Stimulated activated naive CD8-positive, alpha-beta T cell treated with anti-CD3 and anti-CD28 coated beads, Interleukin-15, Interleukin-2, amounts not matched to agents 100 ng/mL and 50 ng/mL, for 24 hours (primary cell): ENCODE data around the gene ARCN1.

Experiments
- H3K27ac Mint-ChIP-seq: one replicate; pipeline ENCODE4 v1.8.0; 2021; ENCODE audit warnings: mild to moderate bottlenecking, mixed read lengths
- H3K27me3 Mint-ChIP-seq: one replicate; pipeline ENCODE4 v1.8.0; 2021; ENCODE audit warnings: mixed read lengths
- H3K36me3 Mint-ChIP-seq: one replicate; pipeline ENCODE4 v1.8.0; 2021; ENCODE audit warnings: low read depth, mixed read lengths
- H3K4me1 Mint-ChIP-seq: one replicate; pipeline ENCODE4 v1.8.0; 2021; ENCODE audit warnings: low read depth, mixed read lengths
- H3K4me3 Mint-ChIP-seq: one replicate; pipeline ENCODE4 v1.8.0; 2021; ENCODE audit warnings: mild to moderate bottlenecking, mixed read lengths
- H3K9me3 Mint-ChIP-seq: one replicate; pipeline ENCODE4 v1.8.0; 2021; ENCODE audit warnings: mixed read lengths

The ARCN1 gene

GRCh38 chr11:118619444-118620197 is 47.4 kb downstream of the ARCN1 start:
- H3K9me3 Mint-ChIP-seq, result no peaks in the 10 kb centered on the region
- peaks cover 17% of the 10 kb centered on the region for H3K4me1 Mint-ChIP-seq
- no peak overlapping the region for H3K4me3 Mint-ChIP-seq
- H3K36me3 Mint-ChIP-seq, result no peaks in the 10 kb centered on the region
- H3K27ac Mint-ChIP-seq, result peak overlapping the region; percentile 5
- H3K27me3 Mint-ChIP-seq, result peaks cover 16% of the 10 kb centered on the region

DNA sequence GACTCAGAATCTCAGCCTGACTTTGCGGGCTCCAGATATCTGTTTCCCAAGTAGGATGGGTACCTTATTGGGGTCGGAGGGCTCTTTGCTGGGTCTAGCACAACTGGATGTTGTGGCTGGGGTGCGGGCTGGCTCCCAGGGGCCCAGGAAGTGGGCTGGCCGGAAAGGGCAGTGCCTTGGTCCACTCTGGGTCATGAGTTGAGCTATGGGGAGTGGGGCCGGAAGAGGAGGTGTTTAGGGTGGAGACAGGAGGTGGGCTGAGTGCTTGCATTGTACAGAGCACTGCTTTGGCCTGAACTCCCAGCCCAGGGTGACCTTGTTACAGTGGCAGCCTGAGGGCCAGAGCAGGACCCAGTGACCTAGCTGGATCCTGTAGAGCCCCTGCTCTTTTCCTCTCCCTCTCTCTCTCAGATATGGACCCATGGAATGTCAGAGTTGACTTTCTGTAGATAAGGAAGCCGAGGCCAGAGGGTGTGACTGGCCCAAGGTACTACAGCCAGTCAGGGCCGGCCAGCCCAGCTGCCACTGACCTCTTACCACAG is 48.4 kb downstream of the ARCN1 start:
- Mint-ChIP-seq H3K36me3 (no peaks in the 10 kb centered on the region), H3K4me3 (peak overlapping the region; percentile 66), H3K27me3 (peaks cover 16% of the 10 kb centered on the region), H3K4me1 (peaks cover 17% of the 10 kb centered on the region), H3K27ac (peak overlapping the region; percentile 31), H3K9me3 (no peaks in the 10 kb centered on the region)

DNA sequence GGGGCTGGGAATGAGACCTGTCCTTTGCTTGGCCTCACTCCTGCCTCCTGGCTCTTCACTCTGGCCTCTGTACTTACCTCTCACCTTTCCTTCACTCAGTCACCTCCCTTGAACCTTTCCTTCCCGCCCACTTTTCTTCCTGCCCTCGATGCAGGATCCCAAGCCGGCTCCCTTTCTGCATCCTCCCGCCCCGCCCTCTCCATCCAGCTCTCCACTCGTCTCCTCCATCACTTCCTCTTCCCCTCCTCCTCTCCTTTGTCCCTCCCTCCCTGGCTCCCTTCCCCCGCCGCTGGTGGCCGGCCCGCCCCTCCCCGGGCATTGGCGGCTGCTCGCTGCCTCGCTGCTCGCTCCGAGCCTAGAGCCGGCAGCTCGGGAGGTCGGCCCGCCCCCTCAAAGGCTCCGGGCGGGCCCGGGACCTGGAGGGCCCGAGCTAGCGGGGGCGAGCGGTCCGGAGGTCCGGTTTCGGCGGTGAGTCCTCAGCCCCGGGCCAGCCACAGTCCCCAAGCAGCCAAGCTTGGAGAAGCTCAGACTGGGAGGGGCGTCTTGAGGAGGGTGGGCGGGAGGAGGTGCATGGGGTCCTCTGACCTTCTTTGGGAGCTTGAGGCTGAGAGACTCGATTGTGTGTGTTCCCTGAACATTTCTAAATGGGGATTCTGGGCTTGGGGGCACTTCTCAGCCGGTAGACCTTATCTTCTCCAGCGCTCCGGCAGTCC is 49.0 kb downstream of the ARCN1 start:
- peak overlapping the region; percentile 66 for H3K4me3 Mint-ChIP-seq
- H3K27ac Mint-ChIP-seq, result peak overlapping the region; percentile 31
- peaks cover 16% of the 10 kb centered on the region for H3K27me3 Mint-ChIP-seq
- H3K4me1 Mint-ChIP-seq, result peaks cover 17% of the 10 kb centered on the region
- no peaks in the 10 kb centered on the region for H3K9me3 Mint-ChIP-seq
- H3K36me3 Mint-ChIP-seq, result no peaks in the 10 kb centered on the region

- Mint-ChIP-seq H3K27ac (no peak overlapping the region), H3K27me3 (peaks cover 16% of the 10 kb centered on the region)
Observed at GRCh38 chr11:118621784-118622375, 49.7 kb downstream of the ARCN1 start.

GRCh38 chr11:118622376-118623268 is 50.4 kb downstream of the ARCN1 start:
- no peak overlapping the region for H3K27ac Mint-ChIP-seq
- H3K9me3 Mint-ChIP-seq, result no peaks in the 10 kb centered on the region
- peaks cover 17% of the 10 kb centered on the region for H3K4me1 Mint-ChIP-seq
- H3K27me3 Mint-ChIP-seq, result peaks cover 16% of the 10 kb centered on the region
- H3K36me3 Mint-ChIP-seq, result no peaks in the 10 kb centered on the region
- H3K4me3 Mint-ChIP-seq, result no peak overlapping the region

More at GRCh38 chr11:118621784-118622375, 49.7 kb downstream of the ARCN1 start:
- no peaks in the 10 kb centered on the region for H3K9me3 Mint-ChIP-seq
- H3K36me3 Mint-ChIP-seq, result no peaks in the 10 kb centered on the region
- H3K4me3 Mint-ChIP-seq, result peak overlapping the region; percentile 37
- H3K4me1 Mint-ChIP-seq, result peaks cover 17% of the 10 kb centered on the region

GRCh38 chr11:118623269-118623655 is 51.1 kb downstream of the ARCN1 start:
- no peak overlapping the region for H3K4me3 Mint-ChIP-seq
- H3K27ac Mint-ChIP-seq, result no peak overlapping the region
- H3K4me1 Mint-ChIP-seq, result peaks cover 17% of the 10 kb centered on the region
- peaks cover 16% of the 10 kb centered on the region for H3K27me3 Mint-ChIP-seq
- no peaks in the 10 kb centered on the region for H3K36me3 Mint-ChIP-seq
- H3K9me3 Mint-ChIP-seq, result no peaks in the 10 kb centered on the region

- Mint-ChIP-seq H3K36me3 (no peaks in the 10 kb centered on the region), H3K4me1 (peaks cover 13% of the 10 kb centered on the region), H3K9me3 (no peaks in the 10 kb centered on the region), H3K4me3 (no peak overlapping the region), H3K27me3 (peaks cover 11% of the 10 kb centered on the region), H3K27ac (no peak overlapping the region)
Observed at GRCh38 chr11:118625036-118625690, 53.0 kb downstream of the ARCN1 start.

- H3K4me1 Mint-ChIP-seq, result peaks cover 6% of the 10 kb centered on the region
- no peak overlapping the region for H3K4me3 Mint-ChIP-seq
- H3K9me3 Mint-ChIP-seq, result no peaks in the 10 kb centered on the region
- H3K27ac Mint-ChIP-seq, result no peak overlapping the region
- H3K27me3 Mint-ChIP-seq, result peaks cover 9% of the 10 kb centered on the region
- H3K36me3 Mint-ChIP-seq, result no peaks in the 10 kb centered on the region
Observed at GRCh38 chr11:118625976-118626375, 53.8 kb downstream of the ARCN1 start.

DNA sequence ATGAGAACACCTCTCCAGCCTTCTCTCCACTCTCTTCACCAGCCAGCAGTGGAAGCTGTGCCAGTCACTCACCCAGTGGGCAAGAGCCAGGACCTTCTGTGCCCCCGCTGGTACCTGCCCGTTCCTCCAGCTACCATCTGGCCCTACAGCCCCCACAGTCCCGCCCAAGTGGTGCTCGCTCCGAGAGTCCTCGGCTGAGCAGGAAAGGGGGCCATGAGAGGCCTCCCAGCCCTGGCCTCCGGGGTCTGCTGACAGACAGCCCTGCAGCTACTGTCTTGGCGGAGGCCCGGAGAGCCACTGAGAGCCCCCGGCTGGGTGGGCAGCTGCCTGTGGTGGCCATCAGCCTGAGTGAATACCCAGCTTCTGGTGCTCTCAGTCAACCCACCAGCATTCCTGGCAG is 55.4 kb downstream of the ARCN1 start:
- H3K36me3 Mint-ChIP-seq, result no peaks in the 10 kb centered on the region
- H3K4me3 Mint-ChIP-seq, result no peak overlapping the region
- no peak overlapping the region for H3K27ac Mint-ChIP-seq
- H3K27me3 Mint-ChIP-seq, result peaks cover 4% of the 10 kb centered on the region
- no peaks in the 10 kb centered on the region for H3K4me1 Mint-ChIP-seq
- no peaks in the 10 kb centered on the region for H3K9me3 Mint-ChIP-seq

DNA sequence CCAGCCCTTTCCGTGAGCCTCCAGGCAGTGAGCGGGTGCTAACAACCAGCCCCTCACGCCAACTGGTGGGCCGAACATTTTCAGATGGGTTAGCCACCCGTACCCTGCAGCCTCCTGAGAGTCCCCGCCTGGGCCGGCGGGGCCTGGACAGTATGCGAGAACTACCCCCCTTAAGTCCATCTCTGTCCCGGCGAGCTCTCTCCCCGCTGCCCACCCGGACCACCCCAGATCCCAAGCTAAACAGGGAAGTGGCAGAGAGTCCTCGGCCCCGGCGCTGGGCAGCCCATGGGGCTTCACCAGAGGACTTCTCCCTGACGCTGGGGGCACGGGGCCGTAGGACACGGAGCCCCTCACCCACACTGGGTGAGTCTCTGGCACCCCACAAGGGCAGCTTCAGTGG is 55.8 kb downstream of the ARCN1 start:
- Mint-ChIP-seq H3K27me3 (no peaks in the 10 kb centered on the region), H3K9me3 (no peaks in the 10 kb centered on the region), H3K27ac (no peak overlapping the region), H3K36me3 (no peaks in the 10 kb centered on the region), H3K4me3 (no peak overlapping the region), H3K4me1 (no peaks in the 10 kb centered on the region)

- Mint-ChIP-seq H3K27ac (no peak overlapping the region), H3K4me1 (no peaks in the 10 kb centered on the region), H3K9me3 (no peaks in the 10 kb centered on the region), H3K36me3 (no peaks in the 10 kb centered on the region), H3K27me3 (no peaks in the 10 kb centered on the region), H3K4me3 (no peak overlapping the region)
Observed at GRCh38 chr11:118628432-118628831, 56.2 kb downstream of the ARCN1 start.

DNA sequence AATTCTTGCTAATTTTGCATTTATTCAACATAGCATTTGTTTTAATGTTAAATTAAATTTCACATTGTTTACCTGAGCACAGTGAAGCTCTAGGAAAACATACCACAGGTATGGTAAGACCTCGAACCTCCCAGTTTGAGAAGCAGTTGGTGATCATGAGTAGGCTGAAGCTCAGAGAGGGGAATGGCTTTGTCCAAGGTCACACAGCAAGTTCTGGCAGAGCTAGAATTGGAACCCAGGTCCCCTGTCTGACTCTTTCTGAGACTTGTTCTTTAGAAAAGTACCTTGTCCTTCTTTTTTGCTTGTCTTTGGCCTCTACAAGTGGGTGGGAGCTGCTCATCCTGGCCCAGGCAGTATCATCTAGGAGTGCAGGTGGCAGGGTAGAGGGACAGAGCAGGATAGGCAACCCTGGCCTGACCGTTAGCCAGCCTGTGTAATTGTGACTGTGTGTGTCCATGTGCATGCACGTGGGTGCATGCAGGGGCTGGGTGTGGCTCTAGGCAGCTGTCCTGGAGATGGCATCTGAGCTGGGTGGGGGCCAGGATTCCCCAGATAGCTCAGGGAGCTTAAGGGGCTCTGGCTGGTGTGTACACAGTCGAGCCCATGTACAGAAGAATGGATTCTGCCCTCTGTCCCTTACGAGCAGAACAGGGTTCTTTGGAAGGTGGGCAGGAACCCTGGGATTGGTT is 56.8 kb downstream of the ARCN1 start:
- Mint-ChIP-seq H3K4me1 (no peaks in the 10 kb centered on the region), H3K9me3 (no peaks in the 10 kb centered on the region), H3K36me3 (no peaks in the 10 kb centered on the region), H3K4me3 (no peak overlapping the region), H3K27ac (no peak overlapping the region), H3K27me3 (no peaks in the 10 kb centered on the region)

DNA sequence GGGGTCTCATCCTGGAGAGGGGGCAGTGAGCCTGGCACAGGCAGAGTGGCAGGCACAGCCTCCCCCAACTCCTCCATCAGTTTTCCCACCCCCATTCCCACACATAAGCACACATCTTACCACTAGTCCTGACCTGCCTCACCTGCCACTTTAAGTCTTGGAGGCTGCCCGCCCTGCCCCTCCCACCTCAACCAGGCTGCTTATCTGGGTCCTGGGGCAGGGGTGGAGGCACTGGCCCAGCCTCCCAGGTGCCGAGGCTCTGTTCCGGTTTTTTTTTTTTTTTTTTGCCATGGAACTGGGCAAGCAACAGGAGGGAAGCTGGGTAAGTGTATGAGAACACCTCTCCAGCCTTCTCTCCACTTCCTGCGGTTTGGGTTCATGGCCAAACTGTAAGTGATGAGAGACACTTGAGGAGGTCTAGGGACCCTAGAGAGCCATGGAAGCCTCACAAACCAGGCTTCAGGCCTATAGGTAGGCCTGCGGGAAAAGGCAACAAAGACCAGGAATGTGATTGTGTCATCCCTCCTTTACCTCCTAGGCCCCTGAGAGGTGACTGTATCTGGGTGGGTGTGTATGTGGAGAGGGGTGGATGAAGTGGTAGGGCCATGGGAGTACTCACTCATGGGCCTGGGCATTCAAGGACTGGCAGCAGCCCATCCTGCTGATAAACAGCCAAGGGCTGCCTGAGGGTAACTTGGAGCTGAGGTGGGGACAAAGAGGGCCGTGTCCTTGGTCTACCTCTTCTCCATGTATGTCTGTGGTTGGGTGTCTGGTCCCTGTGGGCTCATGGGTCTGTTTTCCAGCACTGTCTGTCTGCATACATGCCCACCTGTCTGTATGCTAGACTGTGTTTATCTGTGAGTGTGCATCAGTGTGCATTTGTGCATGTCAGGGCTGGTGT is 57.8 kb downstream of the ARCN1 start:
- Mint-ChIP-seq H3K4me1 (no peaks in the 10 kb centered on the region), H3K36me3 (no peaks in the 10 kb centered on the region), H3K27ac (no peak overlapping the region), H3K4me3 (no peak overlapping the region), H3K9me3 (no peaks in the 10 kb centered on the region), H3K27me3 (no peaks in the 10 kb centered on the region)
